Hepatocyte (in vitro differentiated cells): Measurements from ENCODE around the gene XRN1.

ENCODE experiments used
- EZH2phosphoT487 ChIP-seq: fragments of 200-600 bp; sonication (generic); IDR thresholded peaks from one replicate; pipeline ENCODE4 v1.6.1; 2018; ENCODE audit warnings: antibody characterized with exemption, mild to moderate bottlenecking, low read depth, moderate library complexity; ENCODE audit not compliant: unreplicated experiment, severe bottlenecking
- TF ChIP-seq, protein P1 (sequence below): fragments of 200-600 bp; sonication (generic); IDR thresholded peaks from 2 replicates; pipeline ENCODE4 v1.5.1; 2016; ENCODE audit warnings: antibody characterized with exemption, mild to moderate bottlenecking; ENCODE audit not compliant: poor library complexity

DNA sequence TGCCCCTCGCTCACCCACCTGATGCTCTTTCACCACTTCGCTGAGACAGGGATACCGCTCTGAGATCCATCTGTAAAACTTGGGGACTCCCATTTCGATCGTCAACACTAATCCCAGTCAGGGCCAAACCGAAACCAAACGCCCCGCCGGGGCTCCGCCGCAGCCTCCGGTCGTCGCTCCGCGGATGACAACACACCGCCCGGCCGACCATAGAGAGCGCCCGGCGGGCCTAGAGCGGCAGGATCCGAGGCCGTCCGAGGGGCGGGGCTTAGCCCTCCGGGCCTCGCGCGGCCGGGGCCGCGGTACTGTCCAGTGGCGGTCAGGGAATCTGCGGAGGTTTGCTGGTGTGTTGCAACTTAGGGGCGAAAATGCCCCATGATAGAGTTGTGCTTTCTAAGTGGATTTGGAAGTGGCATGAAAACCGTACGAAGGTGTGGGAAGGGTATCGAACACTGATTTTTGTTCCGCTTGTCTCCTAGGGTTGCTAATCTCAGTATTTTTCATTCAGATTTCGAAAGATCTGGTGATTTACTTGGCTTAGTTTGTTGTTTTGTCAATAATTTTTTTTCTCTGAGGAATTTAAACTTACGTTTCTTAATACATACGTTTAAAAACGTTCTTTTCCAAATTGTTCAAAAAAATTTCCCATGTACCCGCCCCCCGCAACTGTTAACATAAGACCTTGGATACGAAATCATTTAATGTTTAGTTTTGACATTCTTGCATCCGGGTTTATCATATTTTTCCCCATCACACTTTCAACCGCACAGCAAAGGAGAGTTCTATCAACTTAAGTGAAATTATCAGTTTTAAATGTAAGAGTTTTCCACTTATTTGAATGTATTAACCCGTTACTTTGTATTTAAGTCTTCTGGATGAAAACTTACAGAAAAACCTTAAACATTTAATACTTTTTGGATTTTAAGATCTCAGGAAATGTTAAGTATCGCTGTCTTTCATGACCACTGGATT, at the start of gene XRN1:
- TF ChIP-seq, protein P1, sequence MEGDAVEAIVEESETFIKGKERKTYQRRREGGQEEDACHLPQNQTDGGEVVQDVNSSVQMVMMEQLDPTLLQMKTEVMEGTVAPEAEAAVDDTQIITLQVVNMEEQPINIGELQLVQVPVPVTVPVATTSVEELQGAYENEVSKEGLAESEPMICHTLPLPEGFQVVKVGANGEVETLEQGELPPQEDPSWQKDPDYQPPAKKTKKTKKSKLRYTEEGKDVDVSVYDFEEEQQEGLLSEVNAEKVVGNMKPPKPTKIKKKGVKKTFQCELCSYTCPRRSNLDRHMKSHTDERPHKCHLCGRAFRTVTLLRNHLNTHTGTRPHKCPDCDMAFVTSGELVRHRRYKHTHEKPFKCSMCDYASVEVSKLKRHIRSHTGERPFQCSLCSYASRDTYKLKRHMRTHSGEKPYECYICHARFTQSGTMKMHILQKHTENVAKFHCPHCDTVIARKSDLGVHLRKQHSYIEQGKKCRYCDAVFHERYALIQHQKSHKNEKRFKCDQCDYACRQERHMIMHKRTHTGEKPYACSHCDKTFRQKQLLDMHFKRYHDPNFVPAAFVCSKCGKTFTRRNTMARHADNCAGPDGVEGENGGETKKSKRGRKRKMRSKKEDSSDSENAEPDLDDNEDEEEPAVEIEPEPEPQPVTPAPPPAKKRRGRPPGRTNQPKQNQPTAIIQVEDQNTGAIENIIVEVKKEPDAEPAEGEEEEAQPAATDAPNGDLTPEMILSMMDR = no peak
- TF ChIP-seq EZH2phosphoT487 = no peak
